Transverse colon (tissue), 3 donors: ENCODE measurements around the gene KCNK7.

Source experiments
- CTCF ChIP-seq, 5 experiments: fragments of 200-600 bp in 3 of 5; fragments of 450-650 bp in 2 of 5; sonication (generic) in 3 of 5; IDR thresholded peaks; 1 replicate in 2 of 5; 2 replicates in 3 of 5; pipeline ENCODE4 v1.5.1; 2016 to 2017; ENCODE audit warnings: antibody characterized with exemption in 5 of 5, inconsistent platforms in 3 of 5, mild to moderate bottlenecking in 2 of 5, moderate library complexity in 1 of 5
- EP300 ChIP-seq: sonication (generic); formaldehyde crosslinking; IDR thresholded peaks from one replicate; pipeline ENCODE4 v1.6.1; 2017; ENCODE audit warnings: antibody characterized with exemption, low read depth

GRCh38 chr11:65619281-65619928 is 23.8 kb upstream of the KCNK7 start:
- TF ChIP-seq CTCF (IDR thresholded peaks at IDR 0.05) (no peak), EP300 (no peak)
